GM18519 (cell line): ENCODE data around the gene PLPPR4.
"Not testable (repeated sequence)": the region's sequence is repeated elsewhere in the genome, so short reads cannot be mapped to it uniquely, and the experiment has no call there.

Experiments used
- ATAC-seq: cut with Tn5 transposase; IDR thresholded peaks from one replicate; pipeline ENCODE4 v1.9.1; 2021; ENCODE audit warnings: mild to moderate bottlenecking, moderate library complexity; ENCODE audit not compliant: unreplicated experiment, low FRiP score

PLPPR4 gene

GRCh38 chr1:99268021-99268420, 3.7 kb downstream of the PLPPR4 start:
- no peak for ATAC-seq

- ATAC-seq, result no peak
Observed at GRCh38 chr1:99269321-99269720, 5.0 kb downstream of the PLPPR4 start.

GRCh38 chr1:99270646-99271045, 6.4 kb downstream of the PLPPR4 start:
- no peak for ATAC-seq

DNA sequence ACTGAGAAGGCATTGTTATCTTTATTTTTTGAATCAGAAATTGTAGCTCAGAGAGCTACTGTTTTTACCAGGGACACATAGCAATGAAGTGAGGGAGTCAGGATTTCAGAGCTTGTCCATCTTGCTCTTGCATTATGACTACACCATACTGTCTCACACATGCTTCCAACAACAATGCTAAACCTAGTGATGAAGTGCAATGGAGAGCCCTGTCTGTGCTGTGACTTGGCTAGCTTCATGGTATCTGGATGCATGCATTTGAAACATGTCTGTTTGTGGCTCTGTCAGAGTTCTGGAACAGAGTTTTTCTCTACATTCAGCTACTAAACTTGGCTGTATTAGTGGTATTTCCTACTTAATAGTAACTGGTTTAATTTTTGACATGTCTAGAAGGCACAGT, 7.0 kb downstream of the PLPPR4 start:
- ATAC-seq, result no peak

DNA sequence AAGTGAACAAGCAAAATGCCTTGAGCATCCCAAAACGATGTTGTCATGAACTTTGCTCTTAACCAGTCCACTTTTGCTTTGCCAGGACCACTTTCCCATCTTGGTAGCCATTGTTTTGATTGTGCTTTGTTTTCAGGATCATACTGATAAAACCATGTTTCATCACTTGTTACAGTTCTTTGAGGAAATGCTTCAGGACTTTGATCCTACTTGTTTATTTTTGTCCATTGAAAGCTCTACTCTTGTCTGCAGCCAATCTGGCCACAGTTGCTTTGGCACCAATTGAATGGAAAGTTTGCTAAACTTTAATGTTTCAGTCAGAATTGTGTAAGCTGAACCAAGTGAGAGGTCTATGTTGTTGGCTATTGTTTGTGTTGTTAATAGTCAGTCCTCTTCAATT, 12.8 kb downstream of the PLPPR4 start:
- no peak for ATAC-seq

GRCh38 chr1:99279525-99279924, 15.2 kb downstream of the PLPPR4 start:
- no peak for ATAC-seq

DNA sequence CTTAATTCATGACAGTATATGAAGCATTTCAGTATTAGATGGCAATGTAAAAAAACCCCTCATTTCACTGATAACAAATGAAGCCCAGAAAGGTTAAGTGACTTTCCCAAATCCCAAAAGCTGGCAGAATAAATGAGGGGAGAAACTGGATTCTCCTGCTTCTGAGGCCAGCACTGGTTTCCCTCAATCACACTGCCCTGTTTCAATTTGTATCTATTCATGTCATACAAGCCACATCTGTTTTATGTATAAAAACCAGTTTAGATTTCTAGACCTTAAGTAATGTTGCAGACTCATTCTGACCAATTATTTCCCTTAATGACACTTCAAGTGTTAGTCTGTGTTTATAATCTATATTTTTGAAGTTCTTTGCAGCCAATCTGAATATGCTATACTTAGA, 16.8 kb downstream of the PLPPR4 start:
- no peak for ATAC-seq

DNA sequence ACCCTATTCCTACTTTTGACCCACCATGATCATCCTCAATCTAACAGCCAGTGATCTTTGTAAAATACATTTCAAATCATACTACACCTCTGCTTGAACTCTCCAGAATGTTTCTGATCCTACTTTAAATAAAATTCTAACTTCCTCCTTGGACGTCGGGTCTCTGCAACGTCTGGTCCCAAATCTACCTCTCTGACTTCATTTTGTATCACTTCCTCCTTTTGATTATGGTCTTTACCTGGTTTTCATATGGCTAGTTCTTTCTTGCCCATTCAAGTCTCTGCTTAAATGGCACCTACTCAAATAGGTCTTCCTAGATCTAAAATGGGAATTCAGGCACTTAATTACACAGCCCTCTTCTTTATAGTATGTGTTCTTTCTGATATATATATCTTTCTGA, 18.2 kb downstream of the PLPPR4 start:
- ATAC-seq, result no peak

- not testable (repeated sequence) for ATAC-seq
Observed at GRCh38 chr1:99283521-99283920, 19.2 kb downstream of the PLPPR4 start.

DNA sequence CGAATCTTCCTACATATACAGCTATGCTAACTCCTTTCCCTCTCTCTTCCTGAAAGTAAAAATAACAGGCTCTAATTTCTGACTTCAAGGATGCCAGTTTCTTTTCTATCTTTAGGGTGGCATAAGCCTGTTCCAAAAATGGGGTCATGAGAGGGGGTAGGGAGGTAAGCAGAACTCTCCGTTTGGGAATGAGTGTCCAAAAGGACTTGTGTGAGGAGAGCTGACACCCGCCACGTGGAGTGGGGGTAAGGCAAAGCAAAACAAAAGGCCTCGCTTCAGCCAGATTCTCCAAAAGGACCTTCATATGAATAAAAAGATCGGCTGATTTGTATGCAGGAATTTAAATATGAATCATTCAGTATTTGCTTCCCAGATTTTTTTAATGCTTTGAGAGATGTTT, 28.6 kb downstream of the PLPPR4 start:
- no peak for ATAC-seq

GRCh38 chr1:99297923-99298322, 33.6 kb downstream of the PLPPR4 start:
- ATAC-seq, result no peak

DNA sequence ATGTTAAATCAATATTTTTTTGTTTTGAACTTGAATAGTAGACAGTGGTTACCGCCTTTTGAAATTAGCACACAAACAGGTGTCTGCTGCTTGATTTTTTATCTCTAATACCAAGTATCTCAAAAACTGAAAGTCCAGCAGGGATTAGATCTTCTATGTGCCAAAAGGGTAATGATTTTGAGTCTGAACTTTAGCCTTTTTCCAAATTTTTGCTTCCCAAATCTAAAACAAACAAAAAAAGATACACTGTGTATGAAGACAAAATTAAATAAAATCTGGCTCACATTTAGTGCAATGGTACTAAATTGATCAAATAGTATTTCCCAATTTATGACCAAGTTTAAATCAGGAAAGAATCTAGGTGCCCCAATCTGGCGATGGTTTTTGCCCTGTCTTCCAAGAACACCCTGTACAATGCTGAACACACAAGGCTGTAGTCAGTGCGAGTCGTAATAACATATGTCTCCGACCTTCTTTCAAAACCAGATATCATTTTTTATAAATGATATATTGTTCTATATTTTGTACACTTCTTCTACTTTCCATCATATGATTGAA, 40.5 kb downstream of the PLPPR4 start:
- no peak for ATAC-seq

GRCh38 chr1:99305626-99306025, 41.3 kb downstream of the PLPPR4 start:
- ATAC-seq, result no peak

GRCh38 chr1:99306056-99306455, 41.8 kb downstream of the PLPPR4 start:
- ATAC-seq, result no peak

DNA sequence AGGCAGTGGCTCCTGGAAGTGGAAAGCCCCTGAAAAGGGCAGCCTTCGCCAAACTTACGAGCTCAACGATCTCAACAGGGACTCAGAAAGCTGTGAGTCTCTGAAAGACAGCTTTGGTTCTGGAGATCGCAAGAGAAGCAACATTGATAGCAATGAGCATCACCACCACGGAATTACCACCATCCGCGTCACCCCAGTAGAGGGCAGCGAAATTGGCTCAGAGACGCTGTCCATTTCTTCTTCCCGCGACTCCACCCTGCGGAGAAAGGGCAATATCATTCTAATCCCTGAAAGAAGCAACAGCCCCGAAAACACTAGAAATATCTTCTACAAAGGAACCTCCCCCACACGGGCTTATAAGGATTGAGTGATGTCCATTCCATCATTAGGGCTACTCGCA, 42.4 kb downstream of the PLPPR4 start:
- ATAC-seq, result no peak

DNA sequence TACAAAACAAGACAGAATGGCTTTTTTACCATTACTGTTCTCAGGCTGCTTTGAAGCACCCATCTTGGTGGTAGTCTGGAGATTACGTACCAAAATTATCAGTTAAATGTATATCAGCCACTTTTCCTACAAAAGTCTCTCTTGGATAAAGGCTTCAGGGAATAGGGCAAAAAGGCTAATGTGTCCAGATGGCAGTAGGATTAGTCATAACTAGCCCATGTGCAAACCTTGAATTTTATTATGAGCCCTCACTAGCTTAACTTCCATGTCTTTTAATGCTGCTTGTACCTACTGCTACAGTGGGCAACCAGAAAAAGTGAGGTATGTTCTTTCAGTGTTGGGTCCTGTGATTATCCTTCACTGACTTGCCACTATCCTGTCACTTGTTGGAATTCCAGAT, 51.0 kb downstream of the PLPPR4 start:
- no peak for ATAC-seq

DNA sequence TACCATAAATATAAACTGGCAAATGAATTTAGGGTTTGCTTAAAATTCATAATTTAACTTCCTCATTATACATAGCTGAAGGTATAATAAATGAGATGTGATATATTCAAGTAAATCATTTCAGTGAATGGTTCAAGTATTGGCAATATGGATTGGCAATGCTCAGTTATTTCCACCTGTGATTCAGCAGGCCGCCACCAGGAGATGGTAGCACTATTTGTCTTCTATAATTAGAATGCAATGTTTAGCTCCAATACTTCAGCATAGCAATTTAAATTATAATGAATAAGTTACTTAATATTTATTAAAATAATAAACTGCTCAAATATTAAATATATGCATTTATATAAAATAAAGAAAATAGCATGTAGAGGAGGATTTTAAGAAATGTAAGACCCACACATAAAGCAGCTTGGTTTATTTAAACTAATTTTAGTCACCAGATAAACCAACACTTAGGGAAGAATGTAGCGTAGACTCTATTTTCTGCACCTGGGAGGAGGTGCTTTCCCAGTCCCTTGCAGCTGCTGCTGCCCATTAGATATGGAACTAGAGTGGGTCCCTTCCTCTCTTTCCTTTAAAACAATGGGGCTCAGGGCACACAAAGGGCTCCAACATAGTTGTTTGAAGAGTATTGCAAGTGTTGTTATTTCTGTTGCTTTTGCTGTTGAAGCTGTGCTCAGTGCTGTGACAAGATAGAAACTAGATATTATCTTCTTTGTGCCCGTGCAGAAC, 62.1 kb downstream of the PLPPR4 start:
- no peak for ATAC-seq

GRCh38 chr1:99327357-99327756, 63.1 kb downstream of the PLPPR4 start:
- ATAC-seq, result no peak

DNA sequence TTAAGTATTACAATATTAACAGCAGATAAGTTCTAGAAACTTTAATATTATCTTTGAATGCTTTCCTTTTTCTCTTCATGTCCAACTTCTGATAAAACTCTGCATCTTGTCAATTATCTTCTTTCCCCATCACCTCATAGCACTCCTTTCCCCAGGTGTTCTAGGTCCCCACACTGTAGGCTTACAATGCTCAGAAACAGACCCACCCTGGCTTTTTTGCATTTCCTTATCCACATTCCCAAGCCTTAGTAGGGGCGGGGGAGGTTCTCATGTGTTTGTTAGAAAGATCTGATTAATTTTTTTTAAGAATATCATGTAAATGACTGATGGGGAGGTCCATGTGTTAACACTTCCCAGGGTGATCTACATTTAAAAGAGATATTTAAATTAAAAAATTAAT, 63.9 kb downstream of the PLPPR4 start:
- ATAC-seq, result no peak

DNA sequence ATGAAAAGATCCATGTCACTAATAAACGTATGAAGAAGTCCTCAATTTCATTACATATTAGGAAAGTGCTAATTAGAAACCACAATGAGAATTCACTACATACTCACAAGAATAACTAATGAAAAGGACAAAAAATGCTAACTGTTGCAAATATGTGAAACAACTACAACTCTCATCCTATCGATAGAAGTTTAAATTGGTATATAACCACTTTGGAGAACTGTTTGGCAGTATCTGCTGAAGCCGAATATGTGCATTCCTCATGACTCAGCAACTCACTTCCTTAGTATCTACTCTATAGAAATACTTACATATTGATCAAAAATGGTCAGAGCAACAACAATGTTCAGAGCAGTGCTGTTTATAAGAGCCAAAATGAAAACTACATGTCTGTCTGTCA, 66.8 kb downstream of the PLPPR4 start:
- no peak for ATAC-seq

GRCh38 chr1:99331636-99332035, 67.3 kb downstream of the PLPPR4 start:
- ATAC-seq, result no peak

DNA sequence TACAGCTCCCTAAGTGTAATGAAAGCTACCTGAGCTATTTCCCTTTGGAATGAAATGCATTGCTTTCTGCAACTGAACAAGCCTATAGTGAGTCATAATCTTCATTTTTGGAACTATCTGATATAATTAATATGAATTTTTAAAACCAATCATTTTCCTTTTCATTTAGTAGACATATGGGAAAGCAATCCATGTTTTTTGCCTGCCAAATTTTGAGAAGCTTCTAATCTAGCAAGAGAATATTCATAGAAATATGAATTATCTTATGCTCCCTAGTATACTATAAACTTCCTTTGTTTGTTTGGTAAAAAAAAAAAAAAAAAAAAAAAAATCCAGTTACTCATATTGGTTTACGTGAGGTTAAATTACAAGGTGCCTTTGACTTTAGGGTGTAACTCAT, 68.3 kb downstream of the PLPPR4 start:
- ATAC-seq, result no peak

- no peak for ATAC-seq
Observed at GRCh38 chr1:99334991-99335390, 70.7 kb downstream of the PLPPR4 start.
